NCI-H187 treated with DMSO at 0.1 percent for 48 hours (cell line): Measurements from ENCODE around the gene N4BP2.
A peak's percentile ranks its signal among the peaks of the same experiment; 100 is the strongest.
"Not testable (repeated sequence)": the region's sequence is repeated elsewhere in the genome, so short reads cannot be mapped to it uniquely, and the experiment has no call there.

Experiments used
- DNase-seq: peaks from one replicate; lab custom pipeline; 2025; lab: John Stamatoyannopoulos, UW

N4BP2 gene

DNA sequence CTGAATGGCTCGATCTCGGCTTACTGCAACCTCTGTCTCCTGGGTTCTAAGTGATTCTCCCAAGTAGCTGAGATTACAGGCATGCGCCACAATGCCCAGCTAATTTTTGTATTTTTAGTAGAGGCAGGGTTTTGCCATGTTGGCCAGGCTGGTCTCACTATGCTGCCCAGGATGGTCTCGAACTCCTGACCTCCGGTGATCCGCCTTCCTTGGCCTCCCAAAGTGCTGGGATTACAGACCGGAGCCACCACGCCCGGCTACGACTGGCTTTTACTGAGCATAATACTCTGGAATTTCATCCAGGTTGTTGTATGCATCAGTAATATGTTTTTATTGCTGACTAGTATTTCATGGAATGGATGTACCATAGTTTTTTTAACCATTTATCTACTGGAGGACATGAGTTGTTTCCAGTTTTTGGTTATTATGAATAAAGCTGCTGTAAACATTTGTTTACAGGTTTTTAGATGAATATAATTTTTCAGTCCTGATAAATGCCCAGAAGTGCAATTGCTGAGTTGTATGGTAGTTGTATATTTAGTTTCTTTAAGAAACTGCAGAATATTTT is 31.2 kb downstream of the N4BP2 start:
- DNase-seq = no peak

- DNase-seq = not testable (repeated sequence)
Measured at GRCh38 chr4:40093400-40093799, 36.8 kb downstream of the N4BP2 start.

DNA sequence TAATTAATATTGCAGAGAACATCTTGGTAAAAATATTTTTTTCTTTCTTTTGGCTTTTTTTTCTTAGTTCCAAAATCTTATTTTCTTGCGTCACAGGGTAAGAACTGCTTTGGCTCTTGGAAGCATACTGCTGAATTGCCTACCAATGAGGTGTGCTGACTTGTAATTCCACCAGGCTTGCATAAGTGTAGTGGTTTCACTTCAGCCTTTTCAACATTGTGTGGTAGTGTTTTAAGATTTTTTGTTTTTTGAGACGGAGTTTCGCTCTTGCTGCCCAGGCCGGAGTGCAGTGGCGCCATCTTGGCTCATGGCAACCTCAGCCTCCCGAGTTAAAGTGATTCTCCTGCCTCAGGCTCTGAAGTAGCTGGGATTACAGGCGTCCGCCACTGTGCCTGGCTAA is 42.4 kb downstream of the N4BP2 start:
- no peak for DNase-seq

- DNase-seq = not testable (repeated sequence)
Measured at GRCh38 chr4:40107150-40107549, 50.5 kb downstream of the N4BP2 start.

- no peak for DNase-seq
Measured at GRCh38 chr4:40112027-40112792, 55.6 kb downstream of the N4BP2 start.

DNA sequence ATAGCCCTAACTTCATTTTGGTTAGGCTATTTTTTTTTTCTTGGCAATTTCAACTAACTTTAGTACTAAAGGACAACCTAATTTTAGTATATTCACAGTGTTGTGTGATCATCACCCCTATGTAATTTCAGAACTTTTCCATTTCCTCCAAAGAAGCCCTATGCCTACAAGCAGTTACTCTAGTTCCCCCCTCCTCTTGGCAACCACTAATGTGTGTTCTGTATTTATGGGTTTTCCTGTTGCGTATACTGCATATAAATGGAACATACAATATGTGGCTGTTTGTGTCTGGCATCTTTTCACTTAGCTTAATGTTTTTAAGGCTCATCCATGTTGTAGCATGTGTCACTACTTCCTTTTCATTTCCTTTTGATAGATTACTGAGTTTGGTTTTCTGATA is 57.6 kb downstream of the N4BP2 start:
- DNase-seq = no peak

- DNase-seq = no peak
Measured at GRCh38 chr4:40118861-40119260, 62.2 kb downstream of the N4BP2 start.

- DNase-seq = no peak
Measured at GRCh38 chr4:40119344-40119743, 62.7 kb downstream of the N4BP2 start.

DNA sequence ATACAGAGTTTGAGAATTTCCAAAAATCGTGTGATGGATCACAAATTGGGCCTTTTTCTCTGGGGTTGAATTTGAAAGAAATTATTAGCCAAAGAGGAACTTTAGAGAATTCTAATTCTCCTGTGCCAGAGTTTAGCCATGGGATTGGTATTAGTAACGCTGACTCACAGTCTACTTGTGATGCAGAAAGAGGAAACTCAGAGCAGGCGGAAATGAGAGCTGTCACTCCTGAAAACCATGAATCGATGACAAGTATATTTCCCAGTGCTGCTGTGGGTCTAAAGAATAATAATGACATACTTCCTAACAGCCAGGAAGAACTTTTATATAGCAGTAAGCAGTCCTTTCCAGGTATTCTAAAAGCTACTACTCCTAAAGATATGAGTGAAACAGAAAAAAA is 64.9 kb downstream of the N4BP2 start:
- DNase-seq = no peak

GRCh38 chr4:40122941-40123340 is 66.3 kb downstream of the N4BP2 start:
- DNase-seq = no peak

- DNase-seq = no peak
Measured at GRCh38 chr4:40124690-40125089, 68.0 kb downstream of the N4BP2 start.

DNA sequence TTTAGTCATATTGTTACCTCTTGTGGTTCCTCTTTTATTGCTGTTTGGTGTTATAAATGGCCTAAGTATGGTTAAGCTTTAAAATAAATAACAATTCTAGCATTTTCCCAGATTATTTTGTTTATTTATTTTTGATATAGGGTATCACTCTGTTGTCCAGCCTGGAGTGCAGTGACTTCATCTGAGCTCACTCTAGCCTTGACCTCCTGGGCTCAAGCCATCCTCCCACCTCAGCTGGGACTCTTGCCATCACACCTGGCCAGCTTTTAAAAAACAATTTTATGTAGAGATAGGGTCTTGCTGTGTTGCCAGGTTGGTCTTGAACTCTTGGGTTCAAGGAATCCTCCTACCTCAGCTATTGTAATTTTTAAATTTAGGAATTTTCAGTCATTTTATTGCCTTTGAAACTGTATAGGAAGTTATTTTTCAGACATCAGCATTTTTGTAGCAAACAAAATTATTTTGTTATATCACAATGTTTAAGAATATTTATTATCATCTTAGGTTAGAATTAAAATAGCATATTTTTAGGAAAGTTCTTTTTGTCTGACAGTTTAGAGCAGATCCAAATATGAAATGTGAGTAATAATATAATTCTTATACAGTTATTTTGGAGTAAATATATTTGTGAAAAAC is 73.9 kb downstream of the N4BP2 start:
- DNase-seq = no peak

DNA sequence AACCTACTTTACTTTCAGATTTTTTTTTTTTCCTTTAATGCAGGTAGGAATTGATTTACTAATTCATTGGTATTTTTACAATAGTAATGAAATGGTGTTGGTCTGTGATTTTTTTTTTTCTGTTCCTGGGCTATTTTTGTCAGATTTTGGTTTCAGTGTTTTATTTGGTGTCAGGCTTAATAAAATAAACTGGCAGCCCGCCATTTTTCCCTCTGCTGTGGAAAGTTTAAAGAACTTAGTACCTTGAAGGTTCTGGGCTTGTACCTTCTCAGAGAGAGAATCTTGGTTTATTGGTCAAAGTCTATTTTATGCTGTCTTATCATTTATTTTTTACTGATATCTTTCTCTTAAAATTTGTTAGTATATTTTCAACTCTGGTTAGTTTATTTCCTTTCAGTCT is 76.2 kb downstream of the N4BP2 start:
- no peak for DNase-seq

GRCh38 chr4:40134206-40134917 is 77.7 kb downstream of the N4BP2 start:
- DNase-seq = no peak

DNA sequence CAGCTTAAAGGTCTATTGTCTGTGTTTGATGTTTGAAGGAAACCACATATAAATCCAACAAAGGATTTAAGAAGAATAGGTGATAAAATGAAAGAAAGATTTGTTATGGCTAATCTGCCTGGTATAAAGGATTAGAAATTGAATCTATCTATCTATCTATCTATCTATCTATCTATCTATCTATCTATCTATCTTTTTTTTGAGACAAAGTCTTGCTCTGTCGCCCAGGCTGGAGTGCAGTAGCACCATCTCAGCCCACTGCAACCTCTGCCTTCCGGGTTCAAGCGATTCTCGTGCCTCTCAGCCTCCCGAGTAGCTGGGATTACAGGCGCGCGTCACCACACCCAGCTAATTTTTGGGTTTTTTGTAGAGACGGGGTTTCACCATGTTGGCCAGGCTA is 79.6 kb downstream of the N4BP2 start:
- DNase-seq = not testable (repeated sequence)

- no peak for DNase-seq
Measured at GRCh38 chr4:40140196-40140595, 83.5 kb downstream of the N4BP2 start.

DNA sequence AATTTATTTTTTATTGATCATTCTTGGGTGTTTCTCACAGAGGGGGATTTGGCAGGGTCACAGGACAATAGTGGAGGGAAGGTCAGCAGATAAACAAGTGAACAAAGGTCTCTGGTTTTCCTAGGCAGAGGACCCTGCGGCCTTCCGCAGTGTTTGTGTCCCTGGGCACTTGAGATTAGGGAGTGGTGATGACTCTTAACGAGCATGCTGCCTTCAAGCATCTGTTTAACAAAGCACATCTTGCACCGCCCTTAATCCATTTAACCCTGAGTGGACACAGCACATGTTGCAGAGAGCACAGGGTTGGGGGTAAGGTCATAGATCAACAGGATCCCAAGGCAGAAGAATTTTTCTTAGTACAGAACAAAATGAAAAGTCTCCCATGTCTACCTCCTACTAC is 83.9 kb downstream of the N4BP2 start:
- DNase-seq = not testable (repeated sequence)

DNA sequence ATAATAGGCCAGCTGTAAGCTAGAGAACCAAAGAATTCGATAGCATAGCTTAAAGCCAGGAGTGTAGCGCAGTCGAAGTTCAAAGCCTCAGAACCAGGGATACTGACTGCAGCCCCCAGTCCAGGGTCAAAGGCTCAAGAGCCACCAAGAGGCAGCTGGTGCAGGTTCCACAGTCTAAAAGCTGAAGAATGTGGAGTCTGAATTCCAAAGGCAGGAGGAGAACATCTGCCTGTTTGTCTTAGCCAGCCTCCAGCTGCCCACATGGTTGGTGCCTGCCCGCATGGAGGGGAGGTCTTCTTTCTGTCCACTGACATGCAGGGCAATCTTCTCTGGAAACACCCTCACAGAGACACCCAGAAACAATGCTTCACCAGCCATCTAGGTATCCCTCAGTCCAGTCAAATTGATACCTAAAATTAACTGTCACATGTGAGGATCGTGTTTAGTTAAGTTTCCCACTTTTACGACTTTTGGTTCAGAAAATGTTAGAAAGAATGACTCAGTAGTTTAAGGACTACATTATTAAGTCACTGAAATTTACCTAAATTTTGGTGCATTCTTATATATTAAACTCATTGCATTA is 87.4 kb downstream of the N4BP2 start:
- no peak for DNase-seq

DNA sequence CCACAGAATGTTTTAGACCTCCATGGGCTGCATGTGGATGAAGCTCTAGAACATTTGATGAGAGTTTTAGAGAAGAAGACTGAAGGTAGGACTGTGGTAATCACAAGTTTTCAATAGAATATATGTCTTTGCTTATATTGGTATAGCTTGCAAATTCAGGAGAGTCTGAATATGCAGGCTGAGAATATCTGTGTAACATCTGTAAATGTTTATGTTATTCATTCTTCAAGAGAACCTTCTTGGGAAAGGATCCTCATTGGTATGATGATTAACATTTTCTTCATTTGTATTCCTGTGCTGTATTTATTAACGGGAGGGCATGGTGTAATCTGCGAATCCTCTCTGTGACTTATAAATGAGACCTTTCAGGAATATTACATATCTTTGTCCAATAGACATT is 88.1 kb downstream of the N4BP2 start:
- DNase-seq = no peak

DNA sequence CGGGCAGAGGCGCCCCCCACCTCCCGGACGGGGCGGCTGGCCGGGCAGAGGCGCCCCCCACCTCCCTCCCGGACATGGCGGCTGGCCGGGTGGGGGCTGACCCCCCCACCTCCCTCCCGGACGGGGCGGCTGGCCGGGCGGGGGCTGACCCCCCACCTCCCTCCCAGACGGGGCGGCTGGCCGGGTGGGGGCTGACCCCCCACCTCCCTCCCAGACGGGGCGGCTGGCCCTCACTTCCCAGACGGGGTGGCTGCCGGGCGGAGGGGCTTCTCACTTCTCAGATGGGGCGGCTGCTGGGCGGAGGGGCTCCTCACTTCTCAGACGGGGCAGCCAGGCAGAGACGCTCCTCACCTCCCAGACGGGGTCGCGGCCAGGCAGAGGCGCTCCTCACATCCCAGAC is 90.8 kb downstream of the N4BP2 start:
- DNase-seq = not testable (repeated sequence)

GRCh38 chr4:40149960-40150385 is 93.3 kb downstream of the N4BP2 start:
- peak; percentile 39 for DNase-seq

GRCh38 chr4:40150932-40151331 is 94.3 kb downstream of the N4BP2 start:
- no peak for DNase-seq
